Gastroesophageal sphincter (tissue), 4 donors: ENCODE measurements around the gene CSNK2A3. TPM values are rescaled to one million over a fixed set of nuclear protein-coding genes. Genes with fewer than 3 reads are reported as not detected.

ENCODE experiments used
- ATAC-seq: fragments of 150-250 bp; one replicate; pipeline ENCODE4 v1.9.1; 2016; ENCODE audit warnings: mild to moderate bottlenecking, moderate library complexity
- H3K27ac ChIP-seq, 4 donors: fragments of 200-600 bp; sonication (generic) in 3 of 4; 1 replicate in 3 of 4; 2 replicates in 1 of 4; pipeline ENCODE4 v1.5.1; 2016 to 2019
- H3K27me3 ChIP-seq: fragments of 200-600 bp; sonication (generic); one replicate; pipeline ENCODE4 v1.5.1; 2019
- H3K36me3 ChIP-seq, 2 donors: fragments of 200-600 bp; sonication (generic); one replicate each; pipeline ENCODE4 v1.5.1; 2019; ENCODE audit warnings: control low read depth in 1 of 2
- H3K4me1 ChIP-seq, 3 donors: fragments of 200-600 bp; sonication (generic); 1 replicate in 2 of 3; 2 replicates in 1 of 3; pipeline ENCODE4 v1.5.1; 2016 to 2019; ENCODE audit warnings: control low read depth in 2 of 3
- H3K4me3 ChIP-seq, 2 donors: fragments of 200-600 bp; sonication (generic); one replicate each; pipeline ENCODE4 v1.5.1; 2019; ENCODE audit warnings: mild to moderate bottlenecking in 1 of 2, moderate library complexity in 1 of 2
- H3K9me3 ChIP-seq, 3 donors: fragments of 200-600 bp; sonication (generic); one replicate each; pipeline ENCODE4 v1.5.1; 2017 to 2019; ENCODE audit warnings: control low read depth in 2 of 3
- EP300 ChIP-seq: sonication (generic); formaldehyde crosslinking; IDR thresholded peaks from one replicate; pipeline ENCODE4 v1.6.1; 2017; ENCODE audit warnings: antibody characterized with exemption, mild to moderate bottlenecking
- POLR2A ChIP-seq, 2 donors: fragments of 450-650 bp; IDR thresholded peaks; one replicate each; pipeline ENCODE4 v1.6.1; 2017; ENCODE audit warnings: antibody characterized with exemption in 2 of 2, mild to moderate bottlenecking in 2 of 2, moderate library complexity in 1 of 2
- POLR2AphosphoS5 ChIP-seq: sonication (generic); formaldehyde crosslinking; IDR thresholded peaks from one replicate; pipeline ENCODE4 v1.6.1; 2017; ENCODE audit warnings: antibody characterized with exemption
- WGBS, 2 donors: methylation state at CpG; one replicate each; pipeline ENCODE4 v1.1.5; 2018; ENCODE audit warnings: low coverage in 1 of 2; 5-methylcytosine and 5-hydroxymethylcytosine counted together
- total RNA-seq, 4 donors: library from RNA; depleted of rRNA; stranded (reverse); fragments of >200 nt; gene quantifications; one replicate each; pipeline ENCODE4 v1.1.0, GENCODE V29; 2016
- TF ChIP-seq, protein P1 (sequence below), 4 experiments: fragments of 200-600 bp in 2 of 4; fragments of 450-650 bp in 2 of 4; sonication (generic) in 1 of 4; IDR thresholded peaks; one replicate each; pipeline ENCODE4 v1.5.1; 2017 to 2019; ENCODE audit warnings: antibody characterized with exemption in 4 of 4, mild to moderate bottlenecking in 2 of 4, moderate library complexity in 2 of 4

The CSNK2A3 gene
- total RNA-seq, 4 donors from 2014 or later = 0.59 to 2.2 (median 1.1) TPM

- 60 to 74% methylated on average over 3 to 4 of the region's 4 CpGs for WGBS, 2 donors
- Histone ChIP-seq H3K27me3 (no peaks in the 10 kb centered on the region), H3K27ac (no peak overlapping the region), H3K4me3 (no peak overlapping the region), H3K9me3 (no peaks in the 10 kb centered on the region), H3K36me3 (peaks cover 0 to 77% of the 10 kb centered on the region in 2 donors), H3K4me1 (no peaks in the 10 kb centered on the region)
- no peak for TF ChIP-seq EP300
- no peak for TF ChIP-seq POLR2AphosphoS5
- TF ChIP-seq, protein P1, sequence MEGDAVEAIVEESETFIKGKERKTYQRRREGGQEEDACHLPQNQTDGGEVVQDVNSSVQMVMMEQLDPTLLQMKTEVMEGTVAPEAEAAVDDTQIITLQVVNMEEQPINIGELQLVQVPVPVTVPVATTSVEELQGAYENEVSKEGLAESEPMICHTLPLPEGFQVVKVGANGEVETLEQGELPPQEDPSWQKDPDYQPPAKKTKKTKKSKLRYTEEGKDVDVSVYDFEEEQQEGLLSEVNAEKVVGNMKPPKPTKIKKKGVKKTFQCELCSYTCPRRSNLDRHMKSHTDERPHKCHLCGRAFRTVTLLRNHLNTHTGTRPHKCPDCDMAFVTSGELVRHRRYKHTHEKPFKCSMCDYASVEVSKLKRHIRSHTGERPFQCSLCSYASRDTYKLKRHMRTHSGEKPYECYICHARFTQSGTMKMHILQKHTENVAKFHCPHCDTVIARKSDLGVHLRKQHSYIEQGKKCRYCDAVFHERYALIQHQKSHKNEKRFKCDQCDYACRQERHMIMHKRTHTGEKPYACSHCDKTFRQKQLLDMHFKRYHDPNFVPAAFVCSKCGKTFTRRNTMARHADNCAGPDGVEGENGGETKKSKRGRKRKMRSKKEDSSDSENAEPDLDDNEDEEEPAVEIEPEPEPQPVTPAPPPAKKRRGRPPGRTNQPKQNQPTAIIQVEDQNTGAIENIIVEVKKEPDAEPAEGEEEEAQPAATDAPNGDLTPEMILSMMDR (IDR thresholded peaks at IDR 0.05) = no peak
- no peak for TF ChIP-seq POLR2A (IDR thresholded peaks at IDR 0.05)
- ATAC-seq = no peak
Measured at GRCh38 chr11:11334607-11335006, 18.4 kb downstream of the CSNK2A3 start.

GRCh38 chr11:11332141-11332710 is 20.8 kb downstream of the CSNK2A3 start:
- ATAC-seq = no peak
- 75% methylated on average over 5 of the region's 5 CpGs; no CpG with 5 or more reads in 1 of the 2 donors for WGBS, 2 donors
- Histone ChIP-seq H3K4me3 (no peak overlapping the region), H3K36me3 (peaks cover 0 to 85% of the 10 kb centered on the region in 2 donors), H3K27me3 (no peaks in the 10 kb centered on the region), H3K27ac (no peak overlapping the region), H3K9me3 (no peaks in the 10 kb centered on the region), H3K4me1 (no peaks in the 10 kb centered on the region)
- TF ChIP-seq POLR2A (IDR thresholded peaks at IDR 0.05) (no peak), POLR2AphosphoS5 (no peak), EP300 (no peak)
- TF ChIP-seq, protein P1 (IDR thresholded peaks at IDR 0.05) = no peak

GRCh38 chr11:11329062-11329806 is 23.8 kb downstream of the CSNK2A3 start:
- Histone ChIP-seq H3K4me1 (no peaks in the 10 kb centered on the region), H3K27ac (no peak overlapping the region), H3K9me3 (no peaks in the 10 kb centered on the region), H3K27me3 (no peaks in the 10 kb centered on the region), H3K4me3 (no peak overlapping the region), H3K36me3 (peaks cover 0 to 87% of the 10 kb centered on the region in 2 donors)
- ATAC-seq = no peak
- 61 to 70% methylated on average over 2 to 3 of the region's 4 CpGs for WGBS, 2 donors
- TF ChIP-seq, protein P1 (IDR thresholded peaks at IDR 0.05) = no peak
- no peak for TF ChIP-seq POLR2AphosphoS5
- TF ChIP-seq POLR2A (IDR thresholded peaks at IDR 0.05) = no peak
- no peak for TF ChIP-seq EP300

- TF ChIP-seq, protein P1 (IDR thresholded peaks at IDR 0.05) = no peak
- TF ChIP-seq POLR2AphosphoS5 = no peak
- peaks cover 0 to 77% of the 10 kb centered on the region in 2 donors for H3K36me3 ChIP-seq
- WGBS, 2 donors = 56 to 63% methylated on average over 1 of the region's 1 CpG
Measured at GRCh38 chr11:11324090-11324489, 29.0 kb downstream of the CSNK2A3 start.

GRCh38 chr11:11322101-11322500 is 30.9 kb downstream of the CSNK2A3 start:
- TF ChIP-seq POLR2AphosphoS5 = no peak
- TF ChIP-seq, protein P1 (IDR thresholded peaks at IDR 0.05) = no peak
- TF ChIP-seq EP300 = no peak
- no peak for TF ChIP-seq POLR2A (IDR thresholded peaks at IDR 0.05)
- no peaks in the 10 kb centered on the region for H3K9me3 ChIP-seq
- H3K4me1 ChIP-seq = no peaks in the 10 kb centered on the region
- H3K27me3 ChIP-seq = no peaks in the 10 kb centered on the region
- no peak overlapping the region for H3K4me3 ChIP-seq
- ATAC-seq = no peak
- peaks cover 0 to 60% of the 10 kb centered on the region in 2 donors for H3K36me3 ChIP-seq
- H3K27ac ChIP-seq = no peak overlapping the region

More at GRCh38 chr11:11324090-11324489, 29.0 kb downstream of the CSNK2A3 start:
- Histone ChIP-seq H3K9me3 (no peaks in the 10 kb centered on the region), H3K27me3 (no peaks in the 10 kb centered on the region), H3K27ac (no peak overlapping the region), H3K4me1 (no peaks in the 10 kb centered on the region), H3K4me3 (no peak overlapping the region)
- ATAC-seq = no peak
